Endothelial cell (in vitro differentiated cells): ENCODE results near the gene STARD4. TPM values are rescaled to one million over a fixed set of nuclear protein-coding genes. Genes with fewer than 3 reads are reported as not detected.
A peak's percentile ranks its signal among the peaks of the same experiment; 100 is the strongest.

Experiments
- DNase-seq: peaks from one replicate; pipeline ENCODE4 v3.0.0; 2021; ENCODE audit warnings: low spot score
- H3K27ac Mint-ChIP-seq: one replicate; pipeline ENCODE4 v1.8.0; 2021; ENCODE audit warnings: mixed read lengths, inconsistent platforms; ENCODE audit not compliant: unreplicated experiment
- H3K27me3 Mint-ChIP-seq: one replicate; pipeline ENCODE4 v1.8.0; 2021; ENCODE audit warnings: mild to moderate bottlenecking, moderate library complexity, mixed read lengths, inconsistent platforms; ENCODE audit not compliant: unreplicated experiment
- H3K36me3 Mint-ChIP-seq: one replicate; pipeline ENCODE4 v1.8.0; 2021; ENCODE audit warnings: mild to moderate bottlenecking, low read depth, mixed read lengths, inconsistent platforms; ENCODE audit not compliant: unreplicated experiment
- H3K4me1 Mint-ChIP-seq: one replicate; pipeline ENCODE4 v1.8.0; 2021; ENCODE audit warnings: mild to moderate bottlenecking, mixed read lengths, inconsistent platforms; ENCODE audit not compliant: unreplicated experiment
- H3K4me3 Mint-ChIP-seq: one replicate; pipeline ENCODE4 v1.8.0; 2021; ENCODE audit warnings: mild to moderate bottlenecking, mixed read lengths, inconsistent platforms; ENCODE audit not compliant: unreplicated experiment
- H3K9me3 Mint-ChIP-seq: one replicate; pipeline ENCODE4 v1.8.0; 2021; ENCODE audit warnings: mixed read lengths, inconsistent platforms; ENCODE audit not compliant: unreplicated experiment
- total RNA-seq: library from RNA; stranded (reverse); fragmentation: NEBNext Ultra II Directional; extraction: Animal tissue kit (Norgen Biotek cat#: 25700); gene quantifications from one replicate; pipeline ENCODE4 v1.2.1, GENCODE V29; 2021; ENCODE audit not compliant: unreplicated experiment
- TF ChIP-seq, protein P1 (sequence below): fragments of 200-600 bp; sonication (generic); IDR thresholded peaks from one replicate; pipeline ENCODE4 v1.5.0; 2021; ENCODE audit warnings: antibody characterized with exemption; ENCODE audit not compliant: unreplicated experiment

The STARD4 gene
- total RNA-seq, 1 donor from 2014 or later: 39.5 TPM

DNA sequence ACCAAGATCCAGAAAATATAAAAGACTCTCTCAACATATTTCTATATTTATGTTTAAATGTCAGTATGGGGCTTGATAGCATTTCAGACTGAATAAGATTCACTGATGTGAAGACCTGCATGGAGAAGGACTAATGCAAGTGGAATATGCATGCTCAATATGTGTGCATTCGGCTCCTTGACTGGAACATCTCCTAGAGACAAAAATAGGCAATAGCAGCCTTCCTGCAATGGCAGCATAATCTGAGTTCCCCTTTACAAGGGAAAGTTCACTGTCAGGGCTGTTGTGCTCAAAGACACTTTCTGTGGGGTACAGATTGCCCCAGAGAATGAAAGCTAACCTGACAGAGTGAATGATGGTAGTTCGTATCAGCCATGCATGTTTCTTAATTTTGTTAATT, 42.4 kb downstream of the STARD4 start:
- Mint-ChIP-seq H3K9me3 (no peaks in the 10 kb centered on the region), H3K27ac (no peak overlapping the region), H3K4me3 (no peak overlapping the region), H3K36me3 (no peaks in the 10 kb centered on the region), H3K4me1 (no peaks in the 10 kb centered on the region), H3K27me3 (peaks cover 4% of the 10 kb centered on the region)
- DNase-seq: no peak
- TF ChIP-seq, protein P1, sequence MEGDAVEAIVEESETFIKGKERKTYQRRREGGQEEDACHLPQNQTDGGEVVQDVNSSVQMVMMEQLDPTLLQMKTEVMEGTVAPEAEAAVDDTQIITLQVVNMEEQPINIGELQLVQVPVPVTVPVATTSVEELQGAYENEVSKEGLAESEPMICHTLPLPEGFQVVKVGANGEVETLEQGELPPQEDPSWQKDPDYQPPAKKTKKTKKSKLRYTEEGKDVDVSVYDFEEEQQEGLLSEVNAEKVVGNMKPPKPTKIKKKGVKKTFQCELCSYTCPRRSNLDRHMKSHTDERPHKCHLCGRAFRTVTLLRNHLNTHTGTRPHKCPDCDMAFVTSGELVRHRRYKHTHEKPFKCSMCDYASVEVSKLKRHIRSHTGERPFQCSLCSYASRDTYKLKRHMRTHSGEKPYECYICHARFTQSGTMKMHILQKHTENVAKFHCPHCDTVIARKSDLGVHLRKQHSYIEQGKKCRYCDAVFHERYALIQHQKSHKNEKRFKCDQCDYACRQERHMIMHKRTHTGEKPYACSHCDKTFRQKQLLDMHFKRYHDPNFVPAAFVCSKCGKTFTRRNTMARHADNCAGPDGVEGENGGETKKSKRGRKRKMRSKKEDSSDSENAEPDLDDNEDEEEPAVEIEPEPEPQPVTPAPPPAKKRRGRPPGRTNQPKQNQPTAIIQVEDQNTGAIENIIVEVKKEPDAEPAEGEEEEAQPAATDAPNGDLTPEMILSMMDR: no peak

DNA sequence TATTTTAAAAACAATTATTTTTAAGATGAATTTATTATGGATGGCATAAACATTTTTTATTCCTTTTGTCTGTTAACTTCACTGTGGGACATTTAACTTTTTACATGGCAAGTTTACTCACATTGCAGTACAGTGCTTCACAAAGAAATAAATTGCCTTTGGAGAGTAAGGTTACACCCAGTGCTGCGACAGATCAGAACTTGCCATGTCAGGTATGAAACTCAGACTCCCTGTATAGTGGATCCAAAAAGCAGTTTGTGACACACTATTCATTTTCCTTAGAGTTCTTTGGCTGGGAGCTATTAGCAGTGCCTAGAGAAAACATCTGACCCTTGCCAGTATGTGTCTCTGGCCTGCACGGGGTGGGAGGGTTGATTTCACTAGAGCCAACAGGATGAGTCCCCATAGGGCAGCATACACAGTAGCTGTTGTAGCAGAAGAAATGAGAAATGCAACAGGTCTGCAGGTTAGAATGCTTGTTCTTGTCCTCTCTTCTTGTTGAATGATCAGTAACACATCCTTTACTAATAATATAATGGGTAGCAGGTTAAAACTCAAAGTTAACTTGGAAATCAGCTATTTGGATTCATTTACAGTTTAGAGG, 42.9 kb downstream of the STARD4 start:
- Mint-ChIP-seq H3K27me3 (peaks cover 4% of the 10 kb centered on the region), H3K9me3 (no peaks in the 10 kb centered on the region), H3K4me3 (no peak overlapping the region), H3K27ac (no peak overlapping the region), H3K36me3 (no peaks in the 10 kb centered on the region), H3K4me1 (no peaks in the 10 kb centered on the region)
- TF ChIP-seq, protein P1: no peak
- DNase-seq: no peak

DNA sequence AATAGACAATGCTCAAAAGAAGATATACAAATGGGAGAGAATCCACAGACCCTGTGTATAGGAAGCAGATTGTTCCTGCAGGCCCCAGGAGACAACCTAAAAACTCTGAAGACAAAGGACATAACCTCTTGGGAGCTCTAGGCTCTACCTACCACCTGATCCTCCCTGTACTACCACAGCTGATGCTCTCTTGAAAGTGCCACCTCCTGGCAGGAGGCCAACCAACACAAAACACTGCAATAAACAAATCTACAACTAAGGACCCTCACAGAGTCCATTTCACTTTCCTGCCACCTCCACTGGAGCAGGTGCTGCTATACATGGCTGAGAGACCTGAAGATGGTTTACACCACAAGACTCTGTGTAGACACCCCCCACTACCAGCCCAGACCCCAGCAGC, 49.0 kb downstream of the STARD4 start:
- no peaks in the 10 kb centered on the region for H3K9me3 Mint-ChIP-seq
- no peak overlapping the region for H3K27ac Mint-ChIP-seq
- peaks cover 3% of the 10 kb centered on the region for H3K27me3 Mint-ChIP-seq
- H3K36me3 Mint-ChIP-seq: no peaks in the 10 kb centered on the region
- no peak overlapping the region for H3K4me3 Mint-ChIP-seq
- TF ChIP-seq, protein P1: no peak
- DNase-seq: no peak
- no peaks in the 10 kb centered on the region for H3K4me1 Mint-ChIP-seq

DNA sequence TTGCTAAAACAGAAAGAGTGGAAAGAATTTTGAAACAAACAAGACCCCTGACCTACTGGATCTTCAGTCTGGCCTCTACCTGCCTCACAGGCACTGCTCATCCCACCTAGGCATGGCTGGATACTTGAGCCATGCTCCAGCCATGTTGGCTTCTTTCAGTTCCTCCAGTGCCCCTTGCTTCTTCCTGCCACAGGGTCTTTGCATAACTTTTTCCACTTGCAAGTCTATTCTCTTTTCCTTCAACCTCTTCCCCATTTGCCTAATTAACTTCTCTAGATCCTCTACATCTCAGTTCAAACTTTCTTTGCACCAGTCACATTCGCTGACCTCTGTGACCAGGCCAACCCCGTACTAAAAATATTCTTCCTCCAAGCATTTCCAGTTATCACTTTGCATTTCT, 50.4 kb downstream of the STARD4 start:
- no peaks in the 10 kb centered on the region for H3K36me3 Mint-ChIP-seq
- no peaks in the 10 kb centered on the region for H3K9me3 Mint-ChIP-seq
- H3K27ac Mint-ChIP-seq: no peak overlapping the region
- H3K27me3 Mint-ChIP-seq: no peaks in the 10 kb centered on the region
- H3K4me3 Mint-ChIP-seq: no peak overlapping the region
- DNase-seq: no peak
- TF ChIP-seq, protein P1: no peak
- H3K4me1 Mint-ChIP-seq: no peaks in the 10 kb centered on the region

DNA sequence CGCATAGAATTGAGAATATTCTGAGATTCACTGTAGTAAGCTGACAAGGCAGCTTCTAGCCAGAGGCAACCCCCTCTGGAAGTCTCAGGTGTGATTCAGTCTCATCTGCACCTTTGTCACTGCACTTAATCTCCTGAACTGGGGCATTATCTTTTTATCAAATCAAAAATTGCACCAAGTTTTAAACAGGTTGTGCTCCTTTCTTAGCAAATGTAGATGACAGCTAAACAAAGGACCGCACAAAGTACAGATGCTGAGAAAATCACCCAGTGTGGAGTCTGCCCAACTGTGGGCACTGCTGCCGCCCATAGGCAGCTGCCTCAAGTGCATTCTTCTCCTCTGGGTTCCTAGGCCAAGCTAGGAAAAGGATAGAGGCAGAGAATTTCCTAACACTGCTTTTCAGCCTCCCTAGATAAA, 51.1 kb downstream of the STARD4 start:
- no peaks in the 10 kb centered on the region for H3K27me3 Mint-ChIP-seq
- H3K9me3 Mint-ChIP-seq: no peaks in the 10 kb centered on the region
- H3K4me1 Mint-ChIP-seq: no peaks in the 10 kb centered on the region
- TF ChIP-seq, protein P1: no peak
- no peak overlapping the region for H3K4me3 Mint-ChIP-seq
- H3K27ac Mint-ChIP-seq: no peak overlapping the region
- DNase-seq: peak; percentile 26
- no peaks in the 10 kb centered on the region for H3K36me3 Mint-ChIP-seq
